PFSK-1 (cell line): Measurements from ENCODE around the gene ZDHHC1.

Experiments used
- REST ChIP-seq, 2 experiments: IDR thresholded peaks; 2 replicates each; pipeline versions ENCODE4 v1.6.1 to v1.8.0; 2011 to 2012; ENCODE audit warnings: low read depth in 2 of 2, low read length in 2 of 2, control low read depth in 1 of 2, inconsistent platforms in 1 of 2, mild to moderate bottlenecking in 1 of 2, moderate library complexity in 1 of 2; ENCODE audit not compliant: insufficient read depth in 1 of 2
- TAF1 ChIP-seq: IDR thresholded peaks from 2 replicates; pipeline ENCODE4 v1.6.1; 2012; ENCODE audit warnings: low read length, control low read depth, borderline replicate concordance; ENCODE audit not compliant: insufficient read depth

GRCh38 chr16:67435758-67436164 is 19.5 kb upstream of the ZDHHC1 start:
- TF ChIP-seq TAF1 (no peak), REST (IDR thresholded peaks at IDR 0.05; ENCODE audit: insufficient read depth in 1 of 2, low read depth in 2 of 2, low read length in 2 of 2) (no peak)
